Activated CD8-positive, alpha-beta T cell treated with anti-CD3 and anti-CD28 coated beads, Interleukin-2, amount 10 ng/mL, durations not matched to agents 7 days and 5 days (primary cell): ENCODE data around the gene CRIP2. TPM values are rescaled to one million over a fixed set of nuclear protein-coding genes. Genes with fewer than 3 reads are reported as not detected.

Experiments
- ATAC-seq: fragments of 150-1000 bp; cut with Tn5 transposase; one replicate; pipeline ENCODE4 v1.10.0; 2021; ENCODE audit warnings: moderate library complexity
- CTCF ChIA-PET: fragments of 350-600 bp; sonication (Branson Sonifier 250); formaldehyde crosslinking; loops from one replicate; lab custom pipeline; 2021; ENCODE audit warnings: antibody characterized with exemption; lab: Charles Lee
- POLR2A ChIA-PET: fragments of 350-600 bp; sonication (Branson Sonifier 250); formaldehyde crosslinking; loops from one replicate; lab custom pipeline; 2021; ENCODE audit warnings: antibody characterized with exemption; lab: Charles Lee
- DNase-seq: peaks from one replicate; pipeline ENCODE4 v3.0.0-alpha.2; 2020
- H3K27ac Mint-ChIP-seq: one replicate; pipeline ENCODE4 v1.8.0; 2021; ENCODE audit warnings: mild to moderate bottlenecking, mixed read lengths
- H3K27me3 Mint-ChIP-seq: one replicate; pipeline ENCODE4 v1.8.0; 2021; ENCODE audit warnings: low read depth, mixed read lengths
- H3K36me3 Mint-ChIP-seq: one replicate; pipeline ENCODE4 v1.8.0; 2021; ENCODE audit warnings: low read depth, mixed read lengths
- H3K4me1 Mint-ChIP-seq: one replicate; pipeline ENCODE4 v1.8.0; 2021; ENCODE audit warnings: low read depth, mixed read lengths
- H3K4me3 Mint-ChIP-seq: one replicate; pipeline ENCODE4 v1.8.0; 2021; ENCODE audit warnings: mild to moderate bottlenecking, mixed read lengths
- H3K9me3 Mint-ChIP-seq: one replicate; pipeline ENCODE4 v1.8.0; 2022; ENCODE audit warnings: mixed read lengths; ENCODE audit not compliant: insufficient read depth
- total RNA-seq, 2 experiments: library from RNA; stranded (reverse); gene quantifications; one replicate each; pipeline ENCODE4 v1.2.3, GENCODE V29; 2021

The CRIP2 gene
- total RNA-seq, 2 experiments from 2014 or later, result 0.21 to 0.31 TPM

DNA sequence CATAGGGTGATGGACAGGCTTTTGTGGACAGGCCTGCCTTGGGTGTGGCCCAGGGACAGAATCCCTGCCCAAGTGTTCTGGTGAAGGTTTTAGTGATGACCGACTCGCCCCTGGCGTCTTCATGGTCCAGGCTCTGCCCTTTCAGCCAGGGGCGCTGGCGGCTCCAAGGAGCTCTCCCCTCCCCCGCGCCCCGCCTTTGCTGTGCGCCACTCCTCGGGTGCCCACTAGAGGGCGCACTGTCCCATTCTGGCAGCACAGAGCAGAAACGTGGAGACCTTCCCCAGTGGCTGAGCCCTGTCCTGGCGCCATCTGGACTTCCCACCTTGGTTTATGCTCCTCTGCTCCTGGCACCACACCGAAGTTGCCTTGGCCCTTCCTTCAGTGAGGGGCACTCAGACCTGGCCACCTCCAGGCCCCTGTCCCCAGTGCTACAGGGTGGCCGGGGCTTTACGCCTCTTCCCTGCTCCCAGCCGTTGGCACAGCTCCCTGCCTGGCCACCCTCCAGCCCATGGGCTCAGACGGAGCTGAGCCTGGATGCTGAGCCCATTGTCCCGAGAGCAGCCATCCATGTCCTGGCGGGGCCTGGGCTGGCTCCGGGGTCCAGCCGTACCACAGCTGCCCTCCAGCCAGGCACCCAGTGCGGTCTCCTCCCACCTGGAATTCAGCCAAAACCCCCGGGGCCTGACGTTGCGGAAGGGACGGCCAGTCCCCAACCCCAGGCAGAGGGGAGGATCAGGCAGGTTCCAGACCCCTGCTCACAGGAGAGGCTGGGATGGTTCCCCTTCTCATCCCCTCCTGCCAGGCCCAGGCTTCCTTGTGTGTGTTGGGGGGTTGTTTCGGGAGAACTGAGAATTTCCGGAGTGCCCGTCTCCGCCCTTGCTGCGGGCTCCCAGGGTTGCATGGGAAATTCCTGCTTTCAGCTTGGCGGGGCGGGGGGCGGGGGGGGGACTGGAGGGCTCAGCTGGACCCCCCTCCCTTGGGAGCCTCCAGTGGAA, 6.5 kb downstream of the CRIP2 start:
- ChIA-PET POLR2A (interaction anchor here (0.6 to 2.7 kb wide), 7 partner anchors 10 to 187 kb away, joined by 3 to 53 read pairs (median 4); partner anchors contain the start of gene TEDC1), CTCF (interaction anchor here (0.6 to 2.9 kb wide), 26 partner anchors 10 to 221 kb away, joined by 3 to 132 read pairs (median 4); partner anchors contain the start of genes PACS2, TEDC1 and TEX22)
- peak overlapping the region; percentile 55 for H3K4me3 Mint-ChIP-seq
- peaks cover 23% of the 10 kb centered on the region for H3K27me3 Mint-ChIP-seq
- H3K9me3 Mint-ChIP-seq, result no peaks in the 10 kb centered on the region
- H3K36me3 Mint-ChIP-seq, result peaks cover 3% of the 10 kb centered on the region
- DNase-seq (peak; percentile 91), ATAC-seq (peak; percentile 45)
- peak overlapping the region; percentile 98 for H3K27ac Mint-ChIP-seq
- H3K4me1 Mint-ChIP-seq, result peaks cover 49% of the 10 kb centered on the region

GRCh38 chr14:105481886-105482457, 7.4 kb downstream of the CRIP2 start:
- peaks cover 53% of the 10 kb centered on the region for H3K4me1 Mint-ChIP-seq
- ATAC-seq (peak; percentile 71), DNase-seq (peak; percentile 98)
- ChIA-PET CTCF (interaction anchor here (0.6 to 2.9 kb wide), 9 partner anchors 9 to 111 kb away, joined by 3 to 132 read pairs (median 6); partner anchors contain the start of genes TEDC1 and TEX22), POLR2A (interaction anchor here (0.8 to 2.7 kb wide), 5 partner anchors 9 to 181 kb away, joined by 3 to 53 read pairs (median 5); partner anchors contain the start of genes BRF1 and TEDC1)
- H3K27ac Mint-ChIP-seq, result peak overlapping the region; percentile 98
- H3K36me3 Mint-ChIP-seq, result peaks cover 3% of the 10 kb centered on the region
- peaks cover 18% of the 10 kb centered on the region for H3K27me3 Mint-ChIP-seq
- peak overlapping the region; percentile 55 for H3K4me3 Mint-ChIP-seq
- no peaks in the 10 kb centered on the region for H3K9me3 Mint-ChIP-seq

DNA sequence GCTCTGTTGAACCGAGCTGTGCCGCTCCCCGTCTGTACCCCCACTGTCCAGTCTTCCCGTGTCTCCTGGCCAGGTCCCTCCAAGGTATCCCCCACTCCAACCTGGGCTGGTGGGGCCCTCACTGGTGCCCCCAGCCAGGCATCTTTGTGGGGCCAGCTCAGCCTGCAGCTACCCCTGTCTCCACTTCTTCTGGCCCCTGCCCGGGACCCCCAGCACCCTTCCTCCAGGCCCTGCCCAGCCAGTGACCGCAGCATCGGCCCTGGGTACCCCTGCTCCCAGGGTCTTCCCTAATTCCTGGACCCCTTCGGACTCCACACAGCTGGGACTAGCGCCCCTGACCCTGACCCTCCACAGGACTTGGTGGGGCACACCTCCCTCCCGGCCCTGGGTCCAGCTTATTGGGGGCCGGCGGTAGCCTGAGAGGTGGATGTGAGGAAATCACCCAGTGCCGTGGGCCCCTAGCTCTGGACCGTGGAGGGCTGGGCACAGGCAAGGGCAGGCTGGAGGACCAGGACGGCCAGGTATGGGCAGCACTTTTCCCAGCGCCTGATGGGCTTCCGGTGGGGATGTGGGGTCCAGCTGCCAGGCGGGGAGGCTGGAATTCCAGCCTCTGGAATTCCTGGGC, 8.0 kb downstream of the CRIP2 start:
- DNase-seq (no peak), ATAC-seq (no peak)
- peaks cover 12% of the 10 kb centered on the region for H3K27me3 Mint-ChIP-seq
- no peaks in the 10 kb centered on the region for H3K36me3 Mint-ChIP-seq
- H3K4me1 Mint-ChIP-seq, result peaks cover 48% of the 10 kb centered on the region
- peak overlapping the region; percentile 55 for H3K4me3 Mint-ChIP-seq
- ChIA-PET POLR2A (interaction anchor here (0.8 to 2.7 kb wide), 5 partner anchors 8 to 181 kb away, joined by 3 to 53 read pairs (median 5); partner anchors contain the start of genes BRF1 and TEDC1), CTCF (interaction anchor here (1.1 to 2.9 kb wide), 5 partner anchors 8 to 112 kb away, joined by 3 to 132 read pairs (median 10); partner anchors contain the start of gene TEDC1)
- no peaks in the 10 kb centered on the region for H3K9me3 Mint-ChIP-seq
- peak overlapping the region; percentile 98 for H3K27ac Mint-ChIP-seq

GRCh38 chr14:105483300-105484068, 8.9 kb downstream of the CRIP2 start:
- no peaks in the 10 kb centered on the region for H3K9me3 Mint-ChIP-seq
- peaks cover 12% of the 10 kb centered on the region for H3K27me3 Mint-ChIP-seq
- ChIA-PET CTCF (no interaction called here), POLR2A (interaction anchor here (1.8 kb wide), 1 partner anchor 84 kb away, joined by 9 read pairs; no protein-coding TSS in a partner anchor)
- no peak for DNase-seq
- H3K27ac Mint-ChIP-seq, result peak overlapping the region; percentile 98
- peaks cover 4% of the 10 kb centered on the region for H3K36me3 Mint-ChIP-seq
- H3K4me1 Mint-ChIP-seq, result peaks cover 50% of the 10 kb centered on the region
- no peak for ATAC-seq
- H3K4me3 Mint-ChIP-seq, result no peak overlapping the region

DNA sequence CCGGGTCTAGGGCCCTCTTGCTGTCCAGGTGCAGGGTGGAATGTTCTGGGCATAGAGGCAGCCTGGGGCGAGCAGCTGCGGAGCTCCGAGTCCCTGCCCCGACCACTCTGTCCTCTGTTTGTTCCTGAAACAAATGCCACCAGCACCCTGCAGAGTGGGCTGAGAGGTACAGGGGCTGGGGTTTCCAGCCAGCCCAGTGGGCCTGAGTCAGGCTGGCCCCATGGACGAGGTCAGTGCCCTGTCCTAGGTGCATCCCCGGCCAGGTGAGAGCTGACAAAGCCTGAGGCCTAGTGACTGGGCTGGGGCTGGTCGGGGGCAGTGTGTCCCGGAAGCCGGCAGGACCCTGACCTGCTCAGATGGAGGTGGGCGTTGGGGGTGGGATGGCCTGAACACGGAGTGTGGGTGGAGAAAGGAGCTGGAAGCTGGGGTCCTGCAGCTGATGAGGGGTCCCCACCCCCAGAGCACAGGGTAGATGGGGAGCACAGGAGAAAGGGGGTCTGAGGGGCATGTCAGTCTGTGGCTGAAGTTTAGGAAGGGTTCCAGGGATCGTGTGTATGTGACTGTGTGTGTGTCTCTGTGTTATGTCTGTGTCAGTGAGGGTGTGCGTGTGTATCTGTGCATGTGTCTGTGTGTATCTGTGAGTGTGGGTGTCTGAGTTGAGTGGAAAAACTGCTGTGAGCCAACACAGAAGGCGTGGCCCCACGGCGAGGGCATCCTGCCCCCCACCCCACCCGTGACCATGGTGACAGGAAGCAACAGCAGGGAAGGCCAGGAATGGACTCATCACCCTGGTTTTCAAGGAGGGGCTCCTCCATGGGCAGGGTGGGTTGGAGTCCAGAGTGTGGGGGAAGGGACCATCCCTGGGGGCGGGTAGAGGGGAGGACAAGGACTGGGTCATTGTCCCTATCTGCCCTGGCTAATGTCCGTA, 9.7 kb downstream of the CRIP2 start:
- H3K4me1 Mint-ChIP-seq, result peaks cover 56% of the 10 kb centered on the region
- peaks cover 9% of the 10 kb centered on the region for H3K36me3 Mint-ChIP-seq
- peak overlapping the region; percentile 33 for H3K27ac Mint-ChIP-seq
- ATAC-seq (no peak), DNase-seq (peak; percentile 64)
- H3K27me3 Mint-ChIP-seq, result peaks cover 10% of the 10 kb centered on the region
- no peaks in the 10 kb centered on the region for H3K9me3 Mint-ChIP-seq
- no peak overlapping the region for H3K4me3 Mint-ChIP-seq
- ChIA-PET POLR2A (interaction anchor here (0.6 kb wide), 1 partner anchor 8 kb away, joined by 3 read pairs; no protein-coding TSS in a partner anchor), CTCF (no interaction called here)

DNA sequence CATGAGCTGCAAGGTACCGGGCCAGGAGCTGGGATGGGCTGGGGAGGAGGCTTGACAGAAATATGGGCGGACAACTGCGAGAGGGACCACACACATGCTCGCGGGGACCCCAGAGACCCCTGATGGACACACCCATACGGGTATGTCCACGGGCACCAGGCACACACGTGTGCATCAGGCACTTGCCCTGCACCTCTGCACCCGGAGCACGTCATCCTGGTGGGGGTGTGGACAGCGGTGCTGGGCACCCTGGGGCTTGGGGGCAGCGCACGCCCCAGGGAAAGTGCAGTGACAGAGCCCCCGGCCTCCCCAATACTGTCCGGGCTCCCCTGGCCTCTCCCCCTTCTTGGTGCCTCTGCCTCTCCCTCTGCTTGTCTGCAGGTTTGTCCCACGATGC, 10.4 kb downstream of the CRIP2 start:
- no peak overlapping the region for H3K4me3 Mint-ChIP-seq
- peaks cover 13% of the 10 kb centered on the region for H3K36me3 Mint-ChIP-seq
- DNase-seq (no peak), ATAC-seq (no peak)
- H3K4me1 Mint-ChIP-seq, result peaks cover 56% of the 10 kb centered on the region
- H3K27me3 Mint-ChIP-seq, result peaks cover 3% of the 10 kb centered on the region
- CTCF ChIA-PET, result interaction anchor here (1.5 kb wide), 1 partner anchor 114 kb away, joined by 5 read pairs; no protein-coding TSS in a partner anchor
- no peaks in the 10 kb centered on the region for H3K9me3 Mint-ChIP-seq
- POLR2A ChIA-PET, result no interaction called here
- peak overlapping the region; percentile 33 for H3K27ac Mint-ChIP-seq

- ATAC-seq (no peak), DNase-seq (peak; percentile 60)
- Mint-ChIP-seq H3K4me1 (peaks cover 50% of the 10 kb centered on the region), H3K27me3 (no peaks in the 10 kb centered on the region), H3K9me3 (no peaks in the 10 kb centered on the region), H3K27ac (peak overlapping the region; percentile 37), H3K36me3 (peaks cover 13% of the 10 kb centered on the region), H3K4me3 (peak overlapping the region; percentile 86)
- ChIA-PET POLR2A (no interaction called here), CTCF (interaction anchor here (1.5 kb wide), 1 partner anchor 115 kb away, joined by 5 read pairs; no protein-coding TSS in a partner anchor)
These were observed 11.1 kb downstream of the CRIP2 start for GRCh38 chr14:105485739-105486162.

- DNase-seq, result no peak
- peaks cover 44% of the 10 kb centered on the region for H3K4me1 Mint-ChIP-seq
These were observed 11.7 kb downstream of the CRIP2 start, which contains the start of gene CRIP1 for GRCh38 chr14:105486163-105486973. TSS of gene CRIP1 (plus strand) at chr14:105486886. CDS start at chr14:105487260, 374 bp downstream.

GRCh38 chr14:105486974-105487448, 12.4 kb downstream of the CRIP2 start:
- CTCF ChIA-PET, result no interaction called here
- ATAC-seq (no peak), DNase-seq (peak; percentile 72)
- Mint-ChIP-seq H3K27ac (peak overlapping the region; percentile 88), H3K4me1 (peaks cover 43% of the 10 kb centered on the region), H3K9me3 (no peaks in the 10 kb centered on the region), H3K4me3 (peak overlapping the region; percentile 86), H3K27me3 (no peaks in the 10 kb centered on the region), H3K36me3 (peaks cover 13% of the 10 kb centered on the region)
- POLR2A ChIA-PET, result no interaction called here

More at GRCh38 chr14:105486163-105486973, 11.7 kb downstream of the CRIP2 start, which contains the start of gene CRIP1:
- Mint-ChIP-seq H3K4me3 (peak within 1 kb of the TSS; percentile 86), H3K27me3 (no peaks in the 10 kb centered on the region), H3K36me3 (peaks cover 13% of the 10 kb centered on the region), H3K9me3 (no peaks in the 10 kb centered on the region), H3K27ac (peak within 1 kb of the TSS; percentile 88)
- no peak for ATAC-seq
- POLR2A ChIA-PET, result no interaction called here
- CTCF ChIA-PET, result interaction anchor here (1.5 kb wide), 1 partner anchor 115 kb away, joined by 5 read pairs; no protein-coding TSS in a partner anchor
